ENCODE results near the gene PPFIA2.

Gene PPFIA2

DNA sequence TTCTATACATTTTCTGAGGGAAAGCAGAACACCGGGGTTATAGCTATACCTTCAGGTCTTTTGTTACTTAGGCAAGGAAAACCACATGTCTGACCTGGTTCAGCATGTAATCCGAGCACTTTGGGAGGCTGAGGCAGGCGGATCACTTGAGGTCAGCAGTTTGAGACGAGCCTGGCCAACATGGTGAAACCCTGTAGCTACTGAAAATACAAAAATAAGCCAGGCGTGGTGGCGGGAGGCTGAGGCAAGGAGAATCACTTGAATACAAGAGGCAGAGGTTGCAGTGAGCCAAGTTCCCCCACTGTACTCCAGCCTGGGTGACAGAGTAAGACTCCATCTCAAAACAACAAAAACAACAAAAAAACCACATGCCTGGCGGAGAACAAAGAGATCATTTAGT lies 503.7 kb downstream of the PPFIA2 start:
- TF ChIP-seq, protein P1, sequence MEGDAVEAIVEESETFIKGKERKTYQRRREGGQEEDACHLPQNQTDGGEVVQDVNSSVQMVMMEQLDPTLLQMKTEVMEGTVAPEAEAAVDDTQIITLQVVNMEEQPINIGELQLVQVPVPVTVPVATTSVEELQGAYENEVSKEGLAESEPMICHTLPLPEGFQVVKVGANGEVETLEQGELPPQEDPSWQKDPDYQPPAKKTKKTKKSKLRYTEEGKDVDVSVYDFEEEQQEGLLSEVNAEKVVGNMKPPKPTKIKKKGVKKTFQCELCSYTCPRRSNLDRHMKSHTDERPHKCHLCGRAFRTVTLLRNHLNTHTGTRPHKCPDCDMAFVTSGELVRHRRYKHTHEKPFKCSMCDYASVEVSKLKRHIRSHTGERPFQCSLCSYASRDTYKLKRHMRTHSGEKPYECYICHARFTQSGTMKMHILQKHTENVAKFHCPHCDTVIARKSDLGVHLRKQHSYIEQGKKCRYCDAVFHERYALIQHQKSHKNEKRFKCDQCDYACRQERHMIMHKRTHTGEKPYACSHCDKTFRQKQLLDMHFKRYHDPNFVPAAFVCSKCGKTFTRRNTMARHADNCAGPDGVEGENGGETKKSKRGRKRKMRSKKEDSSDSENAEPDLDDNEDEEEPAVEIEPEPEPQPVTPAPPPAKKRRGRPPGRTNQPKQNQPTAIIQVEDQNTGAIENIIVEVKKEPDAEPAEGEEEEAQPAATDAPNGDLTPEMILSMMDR (IDR thresholded peaks at IDR 0.05; ENCODE audit: control insufficient read depth, insufficient read depth, low read depth, low read length, missing control alignments) = no peak
- H3K4me3 ChIP-seq (ENCODE audit: control insufficient read depth, low read depth, low read length) = no peak overlapping the region
- DNase-seq (ENCODE audit: low read depth) = no peak

DNA sequence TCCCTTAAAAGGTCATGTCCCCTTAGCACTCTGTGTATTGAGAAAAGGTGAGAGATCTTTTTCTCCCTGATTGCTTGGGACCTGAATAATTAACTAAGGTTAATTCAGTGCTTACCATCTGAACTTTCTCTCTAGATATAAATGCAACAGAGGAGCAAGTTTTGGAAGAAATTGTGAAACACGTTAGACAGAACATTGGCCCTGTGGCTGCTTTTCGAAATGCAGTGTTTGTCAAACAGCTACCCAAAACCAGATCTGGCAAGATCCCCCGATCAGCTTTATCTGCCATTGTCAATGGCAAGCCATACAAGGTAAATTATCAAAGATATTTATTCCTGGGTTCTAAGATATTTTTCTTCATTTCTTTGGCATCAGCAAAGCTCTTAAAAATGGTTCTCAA lies 505.8 kb downstream of the PPFIA2 start:
- H3K4me3 ChIP-seq (ENCODE audit: control insufficient read depth, low read depth, low read length) = no peak overlapping the region
- DNase-seq (ENCODE audit: low read depth) = no peak
- TF ChIP-seq, protein P1 (IDR thresholded peaks at IDR 0.05; ENCODE audit: control insufficient read depth, insufficient read depth, low read depth, low read length, missing control alignments) = no peak

DNA sequence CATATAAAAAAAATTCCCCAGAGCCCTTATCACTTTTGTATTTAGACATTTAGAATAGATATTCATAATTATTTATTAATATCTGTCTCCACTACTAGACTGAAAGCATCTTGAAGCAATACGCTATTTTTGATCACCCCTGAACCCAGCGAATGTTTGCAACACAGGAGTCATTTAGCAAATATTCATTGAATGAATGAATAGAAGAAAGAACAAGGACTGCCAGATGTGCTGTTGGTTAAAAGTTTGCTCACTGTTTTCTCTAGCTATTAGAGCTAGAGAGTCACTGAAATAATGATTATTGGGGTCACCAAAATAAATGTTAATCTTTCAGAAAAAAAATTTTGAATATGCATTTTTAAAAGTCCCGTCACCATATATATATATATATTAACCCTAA lies 506.9 kb downstream of the PPFIA2 start:
- no peak for DNase-seq (ENCODE audit: low read depth)
- no peak overlapping the region for H3K4me3 ChIP-seq (ENCODE audit: control insufficient read depth, low read depth, low read length)

DNA sequence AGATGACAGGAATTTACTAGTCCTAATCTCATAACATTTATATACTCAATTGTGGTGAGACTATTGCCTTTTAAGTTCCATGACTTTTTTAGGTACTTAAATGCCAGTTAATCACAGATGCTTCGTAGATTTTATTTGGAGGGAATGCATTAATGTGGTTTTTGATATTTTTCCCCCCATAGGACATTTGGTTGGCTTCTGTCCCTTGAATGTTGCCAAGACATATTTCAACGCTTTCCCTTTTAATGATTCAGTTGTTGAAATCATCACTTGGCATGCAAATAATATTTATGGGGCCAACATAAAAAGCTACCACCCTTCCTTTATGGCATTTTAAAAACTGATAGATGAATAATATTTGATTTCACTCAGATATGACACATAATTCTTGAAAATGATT lies 509.2 kb downstream of the PPFIA2 start:
- TF ChIP-seq, protein P1 (IDR thresholded peaks at IDR 0.05; ENCODE audit: control insufficient read depth, insufficient read depth, low read depth, low read length, missing control alignments) = no peak
- no peak for DNase-seq (ENCODE audit: low read depth)
- no peak overlapping the region for H3K4me3 ChIP-seq (ENCODE audit: control insufficient read depth, low read depth, low read length)

More for the DNA sequence above, 506.9 kb downstream of the PPFIA2 start:
- TF ChIP-seq, protein P1 (IDR thresholded peaks at IDR 0.05; ENCODE audit: control insufficient read depth, insufficient read depth, low read depth, low read length, missing control alignments) = no peak

DNA sequence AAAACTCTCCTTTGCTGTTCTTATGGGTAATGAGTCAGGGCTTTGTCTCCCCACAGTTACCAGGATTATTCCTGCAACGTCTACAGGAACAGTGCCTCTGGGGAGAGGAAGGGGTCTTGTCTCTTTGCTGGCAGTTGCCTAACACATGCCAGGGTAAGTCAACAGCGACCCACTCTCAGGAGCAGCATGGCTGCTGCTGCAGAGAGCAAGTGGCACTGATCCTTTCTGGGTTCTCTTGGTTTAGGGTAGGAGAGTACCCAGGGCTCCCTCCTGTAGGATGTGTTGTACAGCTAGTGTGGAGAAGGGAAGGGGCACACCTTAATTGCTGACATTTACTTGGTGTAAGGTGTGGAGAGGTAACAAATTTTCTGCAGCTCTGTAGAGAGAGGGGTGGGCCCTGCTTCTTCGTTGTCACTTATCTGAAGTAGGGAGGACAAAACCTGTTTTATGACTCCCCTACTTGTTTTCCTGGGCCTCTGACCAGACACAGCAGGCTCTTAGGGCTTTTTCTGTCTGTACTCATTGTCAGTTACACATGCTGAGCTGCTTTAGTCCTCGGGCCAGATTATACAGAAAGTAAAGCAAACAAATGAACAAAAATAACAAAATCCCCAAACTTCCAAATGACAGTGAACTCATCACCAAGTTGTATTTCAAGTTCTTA lies 513.1 kb downstream of the PPFIA2 start:
- TF ChIP-seq, protein P1 (IDR thresholded peaks at IDR 0.05; ENCODE audit: control insufficient read depth, insufficient read depth, low read depth, low read length, missing control alignments) = no peak
- DNase-seq (ENCODE audit: low read depth) = no peak
- H3K4me3 ChIP-seq (ENCODE audit: control insufficient read depth, low read depth, low read length) = no peak overlapping the region

DNA sequence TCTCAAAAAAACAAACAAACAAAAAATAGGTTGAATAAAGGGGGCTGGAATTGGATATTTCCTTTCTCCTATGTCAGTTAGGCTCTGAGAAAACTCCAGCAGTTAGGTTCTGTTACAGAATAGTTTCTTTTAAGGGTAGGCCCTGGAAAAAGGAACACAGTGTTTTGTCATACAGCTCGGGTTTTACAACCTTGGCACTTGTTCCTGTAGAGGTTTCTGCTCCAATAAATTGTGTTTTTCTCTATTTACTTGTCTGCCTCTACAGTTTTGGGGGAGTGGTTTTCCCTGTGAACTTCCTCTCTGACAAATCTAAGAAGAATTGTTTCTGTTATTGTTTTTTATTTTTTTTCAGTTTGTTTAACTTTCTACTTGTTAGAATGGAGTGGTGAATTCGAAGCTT lies 513.7 kb downstream of the PPFIA2 start:
- TF ChIP-seq, protein P1 (IDR thresholded peaks at IDR 0.05; ENCODE audit: control insufficient read depth, insufficient read depth, low read depth, low read length, missing control alignments) = no peak
- H3K4me3 ChIP-seq (ENCODE audit: control insufficient read depth, low read depth, low read length) = no peak overlapping the region
- DNase-seq (ENCODE audit: low read depth) = no peak

Measured in AG09309 (cell line).